HEK293T (cell line): Measurements from ENCODE around the gene CANT1.

Experiments
- CTCF ChIA-PET: fragments of 350-600 bp; formaldehyde crosslinking; extraction: SDS; loops from one replicate; lab custom pipeline; 2021; ENCODE audit warnings: antibody characterized with exemption, inconsistent platforms; lab: Yijun Ruan, JAX
- POLR2A ChIA-PET: fragments of 350-600 bp; formaldehyde crosslinking; extraction: SDS; loops from one replicate; lab custom pipeline; 2020; ENCODE audit warnings: antibody characterized with exemption, inconsistent platforms; lab: Yijun Ruan, JAX
- DNase-seq: peaks from one replicate; pipeline ENCODE4 v3.0.0; 2012; ENCODE audit warnings: mixed read lengths; ENCODE audit errors: extremely low spot score
- ARNT ChIP-seq: fragments of 450-650 bp; IDR thresholded peaks from 2 replicates; pipeline ENCODE4 v1.6.1; 2017; ENCODE audit warnings: mild to moderate bottlenecking
- BHLHE40 ChIP-seq: fragments of 450-650 bp; IDR thresholded peaks from 2 replicates; pipeline ENCODE4 v1.6.1; 2016; ENCODE audit warnings: mild to moderate bottlenecking, moderate library complexity, borderline replicate concordance
- CTBP1 ChIP-seq: fragments of 450-650 bp; IDR thresholded peaks from 2 replicates; pipeline ENCODE4 v1.6.1; 2016; ENCODE audit warnings: borderline replicate concordance
- ELF4 ChIP-seq: fragments of 450-650 bp; IDR thresholded peaks from 2 replicates; pipeline ENCODE4 v1.6.1; 2017; ENCODE audit warnings: antibody characterized with exemption
- FOXA1 ChIP-seq: fragments of 450-650 bp; IDR thresholded peaks from 2 replicates; pipeline ENCODE4 v1.6.1; 2016; ENCODE audit warnings: mild to moderate bottlenecking
- FOXK2 ChIP-seq: fragments of 450-650 bp; IDR thresholded peaks from 2 replicates; pipeline ENCODE4 v1.6.1; 2016; ENCODE audit warnings: mild to moderate bottlenecking
- FOXM1 ChIP-seq: fragments of 450-650 bp; IDR thresholded peaks from 2 replicates; pipeline ENCODE4 v1.6.1; 2017; ENCODE audit warnings: mild to moderate bottlenecking, borderline replicate concordance
- HDGF ChIP-seq: fragments of 450-650 bp; IDR thresholded peaks from 2 replicates; pipeline ENCODE4 v1.6.1; 2017; ENCODE audit warnings: antibody characterized with exemption, borderline replicate concordance
- L3MBTL2 ChIP-seq: fragments of 450-650 bp; conservative IDR thresholded peaks from 2 replicates; pipeline ENCODE4 v1.6.1; 2016; ENCODE audit warnings: mild to moderate bottlenecking
- LEF1 ChIP-seq: fragments of 450-650 bp; IDR thresholded peaks from 2 replicates; pipeline ENCODE4 v1.6.1; 2017; ENCODE audit warnings: mild to moderate bottlenecking, borderline replicate concordance
- NFRKB ChIP-seq: fragments of 450-650 bp; IDR thresholded peaks from 2 replicates; pipeline ENCODE4 v1.6.1; 2016; ENCODE audit warnings: mild to moderate bottlenecking, moderate library complexity
- SP1 ChIP-seq: fragments of 450-650 bp; IDR thresholded peaks from 2 replicates; pipeline ENCODE4 v1.6.1; 2017
- SUZ12 ChIP-seq: fragments of 450-650 bp; IDR thresholded peaks from 2 replicates; pipeline ENCODE4 v1.6.1; 2016; ENCODE audit warnings: mild to moderate bottlenecking
- TARDBP ChIP-seq: fragments of 450-650 bp; IDR thresholded peaks from 2 replicates; pipeline ENCODE4 v1.6.1; 2016
- ZNF384 ChIP-seq: fragments of 450-650 bp; IDR thresholded peaks from 2 replicates; pipeline ENCODE4 v1.6.1; 2016
- TF ChIP-seq, protein P1 (sequence below): fragments of 450-650 bp; IDR thresholded peaks from 2 replicates; pipeline ENCODE4 v1.6.1; 2016

Gene CANT1

GRCh38 chr17:78977997-78978973 lies 31.3 kb downstream of the CANT1 start:
- TF ChIP-seq BHLHE40 (no peak), SUZ12 (no peak), TARDBP (no peak), HDGF (no peak), ARNT (no peak), ELF4 (no peak), FOXM1 (no peak), LEF1 (no peak), ZNF384 (no peak), FOXK2 (no peak), NFRKB (no peak), L3MBTL2 (no peak), CTBP1 (no peak), SP1 (no peak), FOXA1 (no peak)
- TF ChIP-seq, protein P1, sequence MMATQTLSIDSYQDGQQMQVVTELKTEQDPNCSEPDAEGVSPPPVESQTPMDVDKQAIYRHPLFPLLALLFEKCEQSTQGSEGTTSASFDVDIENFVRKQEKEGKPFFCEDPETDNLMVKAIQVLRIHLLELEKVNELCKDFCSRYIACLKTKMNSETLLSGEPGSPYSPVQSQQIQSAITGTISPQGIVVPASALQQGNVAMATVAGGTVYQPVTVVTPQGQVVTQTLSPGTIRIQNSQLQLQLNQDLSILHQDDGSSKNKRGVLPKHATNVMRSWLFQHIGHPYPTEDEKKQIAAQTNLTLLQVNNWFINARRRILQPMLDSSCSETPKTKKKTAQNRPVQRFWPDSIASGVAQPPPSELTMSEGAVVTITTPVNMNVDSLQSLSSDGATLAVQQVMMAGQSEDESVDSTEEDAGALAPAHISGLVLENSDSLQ: no peak

DNA sequence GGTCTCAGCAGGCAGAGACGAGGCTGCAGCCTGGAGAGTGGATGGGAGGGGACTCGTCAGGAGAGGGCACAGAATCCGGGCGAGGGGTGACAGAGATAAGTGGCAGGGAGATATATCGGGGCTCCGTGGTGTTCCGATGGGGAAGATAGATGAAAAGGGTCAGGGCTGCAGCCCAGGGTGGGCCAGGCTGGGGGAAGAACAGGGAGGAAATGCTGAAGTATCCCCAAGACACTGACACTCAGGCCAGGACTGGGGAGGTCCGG lies 32.0 kb downstream of the CANT1 start:
- DNase-seq: no peak
- POLR2A ChIA-PET: interaction anchor here (0.9 kb wide), 1 partner anchor 9 kb away, joined by 4 read pairs; no protein-coding TSS in a partner anchor
- TF ChIP-seq SUZ12 (no peak), LEF1 (no peak), HDGF (no peak), CTBP1 (no peak), FOXA1 (no peak), ARNT (no peak), FOXM1 (no peak), ZNF384 (no peak), L3MBTL2 (no peak), BHLHE40 (no peak), FOXK2 (no peak), NFRKB (no peak), TARDBP (no peak), ELF4 (no peak), SP1 (no peak)
- TF ChIP-seq, protein P1: no peak
- CTCF ChIA-PET: no interaction called here

More at GRCh38 chr17:78977997-78978973, 31.3 kb downstream of the CANT1 start:
- CTCF ChIA-PET: interaction anchor here (0.6 kb wide), 2 partner anchors 8 to 215 kb away, joined by 3 read pairs; no protein-coding TSS in a partner anchor
- POLR2A ChIA-PET: interaction anchor here (0.9 kb wide), 3 partner anchors 9 to 15 kb away, joined by 3 to 4 read pairs (median 3); no protein-coding TSS in a partner anchor
- no peak for DNase-seq

DNA sequence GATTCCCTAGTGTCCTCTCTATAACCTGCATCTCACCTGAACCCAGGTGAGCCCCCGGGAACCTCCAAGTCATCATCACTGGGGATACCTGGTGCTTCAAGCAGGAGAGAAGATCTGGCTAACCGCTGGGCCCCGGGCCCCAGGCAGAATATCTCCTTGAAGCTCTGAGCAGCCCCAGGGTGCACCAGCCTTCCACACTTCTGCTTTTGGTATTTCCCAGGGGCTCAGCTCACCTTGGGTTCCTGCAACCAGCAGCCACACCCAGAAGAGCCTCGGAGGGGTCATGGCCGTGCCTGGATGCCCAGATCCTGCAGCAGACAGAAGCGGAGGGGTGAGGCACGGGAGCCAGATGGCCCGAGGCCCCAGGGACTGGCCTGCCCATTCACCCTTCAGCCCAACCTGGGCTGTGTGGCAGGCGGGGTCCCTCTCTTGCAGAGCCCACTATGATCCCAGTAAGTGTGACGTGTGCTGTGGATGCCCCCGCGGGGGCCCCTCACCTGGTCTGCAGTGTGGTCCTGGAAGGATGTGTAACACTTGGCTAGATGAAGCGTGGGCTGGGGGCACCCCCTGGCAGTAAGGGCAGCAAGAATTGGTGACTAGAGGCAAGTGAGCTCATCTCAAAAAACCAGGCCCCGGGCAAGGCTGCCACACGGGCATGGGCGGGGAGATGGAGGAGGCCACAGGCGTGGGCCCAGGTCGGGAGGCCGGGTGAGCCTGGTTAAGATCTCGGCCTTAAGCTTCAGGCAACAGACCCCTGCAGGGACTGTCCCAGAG lies 32.5 kb downstream of the CANT1 start:
- CTCF ChIA-PET: interaction anchor here (1.0 kb wide), 1 partner anchor 70 kb away, joined by 3 read pairs; no protein-coding TSS in a partner anchor
- TF ChIP-seq, protein P1: no peak
- TF ChIP-seq FOXA1 (no peak), L3MBTL2 (no peak), ELF4 (no peak), TARDBP (no peak), CTBP1 (no peak), NFRKB (no peak), BHLHE40 (no peak), SUZ12 (no peak), FOXM1 (no peak), SP1 (no peak), FOXK2 (no peak), HDGF (no peak), LEF1 (no peak), ARNT (no peak), ZNF384 (no peak)
- no peak for DNase-seq
- POLR2A ChIA-PET: interaction anchor here (0.9 to 1.4 kb wide), 3 partner anchors 10 to 97 kb away, joined by 3 to 4 read pairs (median 3); partner anchors contain the start of gene ENGASE

- POLR2A ChIA-PET: interaction anchor here (1.0 to 1.7 kb wide), 6 partner anchors 9 to 133 kb away, joined by 3 to 5 read pairs (median 4); no protein-coding TSS in a partner anchor
These were observed 34.7 kb downstream of the CANT1 start for GRCh38 chr17:78974635-78975591.

More at GRCh38 chr17:78974635-78975591, 34.7 kb downstream of the CANT1 start:
- peak; percentile 52 for DNase-seq
- CTCF ChIA-PET: interaction anchor here (0.6 to 1.4 kb wide), 4 partner anchors 25 to 803 kb away, joined by 3 to 9 read pairs (median 5); no protein-coding TSS in a partner anchor
- no peak for TF ChIP-seq TARDBP
- no peak for TF ChIP-seq FOXA1
- peak; percentile 95 for TF ChIP-seq FOXM1
